GM23338 (cell line): Measurements from ENCODE around the gene CYFIP1. TPM values are rescaled to one million over a fixed set of nuclear protein-coding genes. Genes with fewer than 3 reads are reported as not detected.

Experiments used
- ATAC-seq: fragments of 200-7000 bp; cut with Tn5 transposase; 3 replicates; pipeline ENCODE4 v1.9.1; 2020
- DNase-seq: peaks from one replicate; pipeline ENCODE4 v3.0.0-alpha.2; 2015; ENCODE audit warnings: low spot score
- H2AFZ ChIP-seq: fragments of 200-600 bp; sonication (generic); 2 replicates; pipeline ENCODE4 v1.8.0; 2016; ENCODE audit warnings: antibody characterized with exemption, mild to moderate bottlenecking, moderate library complexity
- H3F3A ChIP-seq: fragments of 200-600 bp; sonication (generic); replicated peaks from 2 replicates; pipeline ENCODE4 v1.8.0; 2017; ENCODE audit warnings: antibody characterized with exemption, mixed run types, low read depth
- H3K27ac ChIP-seq: fragments of 200-600 bp; sonication (generic); 2 replicates; pipeline ENCODE4 v1.6.1; 2016; ENCODE audit warnings: low read depth
- H3K27me3 ChIP-seq: fragments of 200-600 bp; sonication (generic); 2 replicates; pipeline ENCODE4 v1.8.0; 2016; ENCODE audit warnings: mild to moderate bottlenecking, mixed run types, moderate library complexity; ENCODE audit not compliant: insufficient read depth
- H3K36me3 ChIP-seq: fragments of 200-600 bp; sonication (generic); 2 replicates; pipeline ENCODE4 v1.8.0; 2016; ENCODE audit warnings: mild to moderate bottlenecking; ENCODE audit not compliant: insufficient read depth
- H3K4me1 ChIP-seq: fragments of 200-600 bp; sonication (generic); 2 replicates; pipeline ENCODE4 v1.8.0; 2016; ENCODE audit warnings: mild to moderate bottlenecking, moderate library complexity; ENCODE audit not compliant: insufficient read depth
- H3K4me2 ChIP-seq: fragments of 200-600 bp; sonication (generic); 2 replicates; pipeline ENCODE4 v1.7.1; 2017; ENCODE audit warnings: mixed run types
- H3K4me3 ChIP-seq: fragments of 200-600 bp; sonication (generic); 2 replicates; pipeline ENCODE4 v1.6.1; 2016; ENCODE audit warnings: mixed run types
- H3K79me2 ChIP-seq: fragments of 200-600 bp; sonication (generic); replicated peaks from 2 replicates; pipeline ENCODE4 v1.8.0; 2017; ENCODE audit warnings: mild to moderate bottlenecking; ENCODE audit not compliant: insufficient read depth
- H3K9me2 ChIP-seq: fragments of 200-600 bp; sonication (generic); 2 replicates; pipeline ENCODE4 v1.8.0; 2017; ENCODE audit not compliant: insufficient read depth
- H4K20me1 ChIP-seq: fragments of 200-600 bp; sonication (generic); replicated peaks from 2 replicates; pipeline ENCODE4 v1.8.0; 2017; ENCODE audit warnings: mild to moderate bottlenecking; ENCODE audit not compliant: insufficient read depth
- H3K27ac Mint-ChIP-seq: 2 replicates; pipeline ENCODE4 v1.8.0; 2020; ENCODE audit warnings: inconsistent platforms, mild to moderate bottlenecking, moderate library complexity, mixed read lengths
- H3K27me3 Mint-ChIP-seq: 3 replicates; pipeline ENCODE4 v1.8.0; 2022; ENCODE audit warnings: low read depth, mild to moderate bottlenecking, moderate library complexity, mixed read lengths, inconsistent platforms; ENCODE audit not compliant: insufficient read depth, poor library complexity
- H3K36me3 Mint-ChIP-seq: 3 replicates; pipeline ENCODE4 v1.8.0; 2021; ENCODE audit warnings: low read depth, mild to moderate bottlenecking, inconsistent platforms, moderate library complexity, mixed read lengths
- H3K4me1 Mint-ChIP-seq: 3 replicates; pipeline ENCODE4 v1.8.0; 2020; ENCODE audit warnings: mild to moderate bottlenecking, inconsistent platforms, mixed read lengths
- H3K4me3 Mint-ChIP-seq: 3 replicates; pipeline ENCODE4 v1.8.0; 2021; ENCODE audit warnings: moderate library complexity, mild to moderate bottlenecking, inconsistent platforms, mixed read lengths
- H3K9me3 Mint-ChIP-seq: 3 replicates; pipeline ENCODE4 v1.8.0; 2020; ENCODE audit warnings: moderate library complexity, mild to moderate bottlenecking, inconsistent platforms, mixed read lengths
- EZH2phosphoT487 ChIP-seq: fragments of 200-600 bp; sonication (generic); IDR thresholded peaks from one replicate; pipeline ENCODE4 v1.8.1; 2018; ENCODE audit warnings: antibody characterized with exemption; ENCODE audit not compliant: unreplicated experiment
- JUNB ChIP-seq: IDR thresholded peaks from one replicate; pipeline ENCODE4 v1.6.1; 2016; ENCODE audit warnings: antibody characterized with exemption; ENCODE audit not compliant: unreplicated experiment
- NANOG ChIP-seq: IDR thresholded peaks from 2 replicates; pipeline ENCODE4 v1.6.1; 2016; ENCODE audit warnings: antibody characterized with exemption, borderline replicate concordance
- POLR2AphosphoS5 ChIP-seq: IDR thresholded peaks from 2 replicates; pipeline ENCODE4 v1.6.1; 2016; ENCODE audit warnings: antibody characterized with exemption, low read depth
- STAT1 ChIP-seq: IDR thresholded peaks from one replicate; pipeline ENCODE4 v1.6.1; 2016; ENCODE audit warnings: antibody characterized with exemption; ENCODE audit not compliant: unreplicated experiment
- ZNF114 ChIP-seq: fragments of 250-450 bp; sonication (Bioruptor Pico); IDR thresholded peaks from 2 replicates; pipeline ENCODE4 v1.5.0; 2020; ENCODE audit warnings: mild to moderate bottlenecking, moderate library complexity
- ZNF331 ChIP-seq: fragments of 250-450 bp; sonication (Bioruptor Pico); IDR thresholded peaks from 2 replicates; pipeline ENCODE4 v1.5.0; 2020; ENCODE audit warnings: low read depth, mild to moderate bottlenecking, moderate library complexity
- polyA plus RNA-seq: library from polyadenylated mRNA; unstranded; fragments of >200 nt; fragmentation: Nextera tagmentation; extraction: Ambion mirVana; gene quantifications from 2 replicates; pipeline ENCODE4 v1.2.1, GENCODE V29; 2016
- total RNA-seq: library from RNA; depleted of rRNA; stranded (reverse); fragments of >200 nt; shearing (Covaris generic); gene quantifications from 2 replicates; pipeline ENCODE4 v1.2.3, GENCODE V29; 2014
- TF ChIP-seq, protein P1 (sequence below), 2 experiments: fragments of 200-600 bp in 1 of 2; sonication (generic) in 1 of 2; conservative IDR thresholded peaks; 2 replicates each; pipeline versions ENCODE4 v1.5.1 to v1.6.1; 2016 to 2017; ENCODE audit warnings: antibody characterized with exemption in 2 of 2, low read depth in 2 of 2, mild to moderate bottlenecking in 2 of 2, moderate library complexity in 1 of 2
- TF ChIP-seq, protein P2 (sequence below): IDR thresholded peaks from one replicate; pipeline ENCODE4 v1.6.1; 2018; ENCODE audit warnings: antibody characterized with exemption; ENCODE audit not compliant: unreplicated experiment

Gene CYFIP1
- total and polyA plus RNA-seq, 2 experiments from 2014 or later: 20.0 to 73.9 TPM

DNA sequence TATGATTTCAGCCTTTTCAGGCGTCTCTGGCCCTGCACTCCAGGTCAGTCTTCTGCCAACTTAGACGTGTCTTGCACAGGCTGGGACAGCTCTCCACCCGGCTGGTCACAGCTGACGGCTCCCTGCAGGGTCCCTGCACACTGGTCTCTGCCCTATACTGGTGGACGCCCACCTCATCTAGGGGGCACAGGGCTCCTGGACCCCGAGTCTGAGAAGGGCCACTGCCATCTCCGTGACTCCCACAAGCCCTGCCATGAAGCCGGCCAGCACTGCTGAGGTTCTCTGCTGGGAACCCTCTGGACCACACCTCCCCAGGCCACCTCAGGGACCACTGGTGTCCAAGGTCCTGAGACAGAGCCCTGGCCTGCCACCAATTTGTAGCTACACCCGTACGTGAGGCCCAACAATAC is 40.5 kb downstream of the CYFIP1 start (continued):
- TF ChIP-seq, protein P1, sequence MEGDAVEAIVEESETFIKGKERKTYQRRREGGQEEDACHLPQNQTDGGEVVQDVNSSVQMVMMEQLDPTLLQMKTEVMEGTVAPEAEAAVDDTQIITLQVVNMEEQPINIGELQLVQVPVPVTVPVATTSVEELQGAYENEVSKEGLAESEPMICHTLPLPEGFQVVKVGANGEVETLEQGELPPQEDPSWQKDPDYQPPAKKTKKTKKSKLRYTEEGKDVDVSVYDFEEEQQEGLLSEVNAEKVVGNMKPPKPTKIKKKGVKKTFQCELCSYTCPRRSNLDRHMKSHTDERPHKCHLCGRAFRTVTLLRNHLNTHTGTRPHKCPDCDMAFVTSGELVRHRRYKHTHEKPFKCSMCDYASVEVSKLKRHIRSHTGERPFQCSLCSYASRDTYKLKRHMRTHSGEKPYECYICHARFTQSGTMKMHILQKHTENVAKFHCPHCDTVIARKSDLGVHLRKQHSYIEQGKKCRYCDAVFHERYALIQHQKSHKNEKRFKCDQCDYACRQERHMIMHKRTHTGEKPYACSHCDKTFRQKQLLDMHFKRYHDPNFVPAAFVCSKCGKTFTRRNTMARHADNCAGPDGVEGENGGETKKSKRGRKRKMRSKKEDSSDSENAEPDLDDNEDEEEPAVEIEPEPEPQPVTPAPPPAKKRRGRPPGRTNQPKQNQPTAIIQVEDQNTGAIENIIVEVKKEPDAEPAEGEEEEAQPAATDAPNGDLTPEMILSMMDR (conservative IDR thresholded peaks at IDR 0.05; ENCODE audit: low read depth in 2 of 2): no peak
- TF ChIP-seq POLR2AphosphoS5 (no peak), NANOG (no peak)
- TF ChIP-seq, protein P2, sequence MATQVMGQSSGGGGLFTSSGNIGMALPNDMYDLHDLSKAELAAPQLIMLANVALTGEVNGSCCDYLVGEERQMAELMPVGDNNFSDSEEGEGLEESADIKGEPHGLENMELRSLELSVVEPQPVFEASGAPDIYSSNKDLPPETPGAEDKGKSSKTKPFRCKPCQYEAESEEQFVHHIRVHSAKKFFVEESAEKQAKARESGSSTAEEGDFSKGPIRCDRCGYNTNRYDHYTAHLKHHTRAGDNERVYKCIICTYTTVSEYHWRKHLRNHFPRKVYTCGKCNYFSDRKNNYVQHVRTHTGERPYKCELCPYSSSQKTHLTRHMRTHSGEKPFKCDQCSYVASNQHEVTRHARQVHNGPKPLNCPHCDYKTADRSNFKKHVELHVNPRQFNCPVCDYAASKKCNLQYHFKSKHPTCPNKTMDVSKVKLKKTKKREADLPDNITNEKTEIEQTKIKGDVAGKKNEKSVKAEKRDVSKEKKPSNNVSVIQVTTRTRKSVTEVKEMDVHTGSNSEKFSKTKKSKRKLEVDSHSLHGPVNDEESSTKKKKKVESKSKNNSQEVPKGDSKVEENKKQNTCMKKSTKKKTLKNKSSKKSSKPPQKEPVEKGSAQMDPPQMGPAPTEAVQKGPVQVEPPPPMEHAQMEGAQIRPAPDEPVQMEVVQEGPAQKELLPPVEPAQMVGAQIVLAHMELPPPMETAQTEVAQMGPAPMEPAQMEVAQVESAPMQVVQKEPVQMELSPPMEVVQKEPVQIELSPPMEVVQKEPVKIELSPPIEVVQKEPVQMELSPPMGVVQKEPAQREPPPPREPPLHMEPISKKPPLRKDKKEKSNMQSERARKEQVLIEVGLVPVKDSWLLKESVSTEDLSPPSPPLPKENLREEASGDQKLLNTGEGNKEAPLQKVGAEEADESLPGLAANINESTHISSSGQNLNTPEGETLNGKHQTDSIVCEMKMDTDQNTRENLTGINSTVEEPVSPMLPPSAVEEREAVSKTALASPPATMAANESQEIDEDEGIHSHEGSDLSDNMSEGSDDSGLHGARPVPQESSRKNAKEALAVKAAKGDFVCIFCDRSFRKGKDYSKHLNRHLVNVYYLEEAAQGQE: no peak

DNA sequence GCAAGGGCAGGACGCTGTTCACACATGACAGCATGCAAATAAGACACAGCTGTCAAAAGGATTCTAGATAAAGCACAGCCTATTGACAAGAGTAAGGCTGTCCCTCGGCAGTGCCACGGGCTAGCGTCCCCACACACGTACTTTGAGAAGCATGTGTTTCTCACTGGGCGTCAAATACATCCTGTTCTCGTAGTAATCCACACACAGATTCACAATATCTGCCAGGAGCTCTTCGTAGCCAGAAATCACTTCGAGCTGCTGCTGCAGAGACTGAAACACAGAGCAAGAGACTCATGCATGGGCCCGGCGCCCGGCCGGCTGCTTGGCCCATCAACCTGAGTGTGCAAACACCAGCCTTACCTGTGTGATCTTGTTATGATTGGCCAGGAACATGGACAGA is 41.1 kb downstream of the CYFIP1 start:
- no peak overlapping the region for H3K4me2 ChIP-seq
- peaks cover 12% of the 10 kb centered on the region for H3K4me1 Mint-ChIP-seq
- peaks cover 6% of the 10 kb centered on the region for H3K27me3 Mint-ChIP-seq
- H3K36me3 Mint-ChIP-seq: peaks cover 44% of the 10 kb centered on the region
- H3K9me2 ChIP-seq: no peaks in the 10 kb centered on the region
- no peak overlapping the region for H3K4me3 Mint-ChIP-seq
- H2AFZ ChIP-seq: no peak overlapping the region
- DNase-seq (no peak), ATAC-seq (no peak)
- no peaks in the 10 kb centered on the region; the same call in 1 of the 2 replicates for H3K79me2 ChIP-seq
- H3K9me3 Mint-ChIP-seq: no peaks in the 10 kb centered on the region; the same call in 2 of the 3 replicates
- H3K27ac ChIP-seq: no peak overlapping the region
- H3K27ac Mint-ChIP-seq: no peak overlapping the region
- no peaks in the 10 kb centered on the region for H3F3A ChIP-seq
- no peak overlapping the region for H3K4me3 ChIP-seq
- no peaks in the 10 kb centered on the region for H4K20me1 ChIP-seq
- no peaks in the 10 kb centered on the region for H3K27me3 ChIP-seq
- no peaks in the 10 kb centered on the region; the same call in 1 of the 2 replicates for H3K36me3 ChIP-seq
- H3K4me1 ChIP-seq: peaks cover 4% of the 10 kb centered on the region; the same call in 1 of the 2 replicates
- TF ChIP-seq, protein P1 (conservative IDR thresholded peaks at IDR 0.05; ENCODE audit: low read depth in 2 of 2): no peak
- TF ChIP-seq ZNF331 (CRISPR knock-in tag): no peak
- TF ChIP-seq, protein P2: no peak
- no peak for TF ChIP-seq STAT1
- no peak for TF ChIP-seq EZH2phosphoT487
- TF ChIP-seq ZNF114: no peak
- no peak for TF ChIP-seq JUNB
